Measurements from ENCODE around the gene PLCH2. TPM values are rescaled to one million over a fixed set of nuclear protein-coding genes. Genes with fewer than 3 reads are reported as not detected.

The PLCH2 gene
- total and polyA plus RNA-seq, 2 of the 13 experiments (the other 11 are each of a cell fraction or from before 2014, with no cell fraction given): 0.15 to 0.67 TPM

DNA sequence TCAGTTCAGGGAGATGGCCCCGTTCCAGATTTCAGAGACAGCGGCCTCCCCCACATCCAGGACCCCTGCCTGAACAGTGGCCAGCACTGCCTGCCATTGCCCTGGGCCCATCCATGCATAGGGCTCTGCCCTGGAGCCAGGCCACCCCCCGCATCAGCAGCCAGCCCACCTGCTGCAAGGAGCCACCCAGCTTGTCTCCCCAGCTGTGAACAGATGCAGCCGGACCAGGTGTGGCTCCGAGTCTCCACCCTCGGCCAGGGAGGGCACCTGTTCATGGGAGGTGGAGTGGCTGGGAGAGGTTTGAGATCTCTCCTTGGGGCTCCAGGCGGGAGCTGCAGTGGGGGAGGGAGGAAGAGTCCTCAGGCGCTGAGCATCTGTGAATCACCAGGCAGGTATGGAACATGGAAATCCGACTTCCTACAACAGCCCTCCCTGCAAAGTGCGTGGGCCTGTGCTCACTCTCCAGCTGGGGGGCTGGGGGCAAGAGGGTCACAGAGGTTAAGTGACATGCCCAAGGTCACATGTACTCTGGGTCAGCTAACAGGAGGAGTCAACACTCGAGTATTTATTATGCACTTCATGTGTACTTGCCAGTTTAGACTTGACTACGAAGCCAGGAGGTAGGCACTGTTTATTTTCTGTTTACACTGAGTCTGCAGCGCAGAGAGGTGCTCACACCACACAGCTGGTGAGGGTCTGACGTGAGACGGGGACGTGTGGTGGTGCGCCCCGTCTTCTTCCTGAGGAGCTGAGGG is 58.8 kb downstream of the PLCH2 start:
- FAIRE-seq (no peak), ATAC-seq (no peak; the same call in 2 of the 3 replicates), DNase-seq (ENCODE audit: low spot score) (no peak)
- no peak overlapping the region for H3K27ac ChIP-seq (ENCODE audit: extremely low read length, insufficient read depth, low read length)
- H3K4me1 ChIP-seq (ENCODE audit: insufficient read depth, low read length): peaks cover 7% of the 10 kb centered on the region; the same call in 1 of the 2 replicates
- H3K9ac ChIP-seq (ENCODE audit: insufficient read depth, low read depth, low read length): no peak overlapping the region
- no peaks in the 10 kb centered on the region for H3K36me3 ChIP-seq (replicated peaks in 1 of 2; ENCODE audit: control insufficient read depth in 1 of 2, insufficient read depth in 2 of 2, low read length in 2 of 2)
- ChIA-PET POLR2A (interaction anchor here (1.4 to 2.1 kb wide), 3 partner anchors 9 to 11 kb away, joined by 5 to 7 read pairs (median 5); partner anchors contain the start of gene PANK4), CTCF (ENCODE audit: low intra/inter-chr PET ratio, low total read pairs) (no interaction called here)
- no peaks in the 10 kb centered on the region for H3K79me2 ChIP-seq (ENCODE audit: insufficient read depth, low read length)
- H3K9me3 ChIP-seq (ENCODE audit: low read length): no peaks in the 10 kb centered on the region
- H3K4me3 ChIP-seq (replicated peaks in 1 of 3; ENCODE audit: insufficient read depth in 1 of 3, low read depth in 2 of 3, low read length in 3 of 3): no peak overlapping the region
- intact Hi-C loops (cut with micrococcal nuclease; ENCODE audit: unreplicated experiment) (no loop called here), in situ Hi-C loops (cut with HindIII; ENCODE audit: extremely low pct_ligation_motif_present, low pct_unique_long_range_greater_than_20kb) (no loop called here)
- H3K27me3 ChIP-seq (ENCODE audit: control insufficient read depth in 1 of 2, insufficient read depth in 2 of 2, low read length in 2 of 2): peaks cover 15 to 67% of the 10 kb centered on the region in 2 experiments
- no peaks in the 10 kb centered on the region for H4K20me1 ChIP-seq (ENCODE audit: insufficient read depth, low read length)
- H2AFZ ChIP-seq (ENCODE audit: low read length): no peak overlapping the region
- BruUV-seq (replicated peaks): no TSS peak
- 10% methylated on average over 11 of the region's 18 CpGs for WGBS (ENCODE audit: low lambda C conversion rate)
- no peak overlapping the region for H3K4me2 ChIP-seq (ENCODE audit: low read depth, low read length)
- no peak for TF ChIP-seq ARNT (IDR thresholded peaks at IDR 0.05)
- TF ChIP-seq SIX4 (CRISPR knock-in tag; IDR thresholded peaks at IDR 0.05): no peak
- TF ChIP-seq SMAD1 (CRISPR knock-in tag; IDR thresholded peaks at IDR 0.05; ENCODE audit: borderline replicate concordance, low read depth): no peak
- TF ChIP-seq CEBPB (IDR thresholded peaks at IDR 0.05; ENCODE audit: borderline replicate concordance, low read depth, low read length): no peak
- TF ChIP-seq ZNF781 (CRISPR knock-in tag; IDR thresholded peaks at IDR 0.05; ENCODE audit: borderline replicate concordance, not compliant biosample characterization): no peak
- no peak for TF ChIP-seq ZNF20 (CRISPR knock-in tag; IDR thresholded peaks at IDR 0.05)
- TF ChIP-seq SOX5 (CRISPR knock-in tag; IDR thresholded peaks at IDR 0.05; ENCODE audit: borderline replicate concordance): no peak
- TF ChIP-seq, protein P1, sequence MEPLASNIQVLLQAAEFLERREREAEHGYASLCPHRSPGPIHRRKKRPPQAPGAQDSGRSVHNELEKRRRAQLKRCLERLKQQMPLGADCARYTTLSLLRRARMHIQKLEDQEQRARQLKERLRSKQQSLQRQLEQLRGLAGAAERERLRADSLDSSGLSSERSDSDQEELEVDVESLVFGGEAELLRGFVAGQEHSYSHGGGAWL (CRISPR knock-in tag; IDR thresholded peaks at IDR 0.05): no peak
- TF ChIP-seq DPF2 (CRISPR knock-in tag; IDR thresholded peaks at IDR 0.05; ENCODE audit: borderline replicate concordance, low read depth): no peak
- TF ChIP-seq, protein P2, sequence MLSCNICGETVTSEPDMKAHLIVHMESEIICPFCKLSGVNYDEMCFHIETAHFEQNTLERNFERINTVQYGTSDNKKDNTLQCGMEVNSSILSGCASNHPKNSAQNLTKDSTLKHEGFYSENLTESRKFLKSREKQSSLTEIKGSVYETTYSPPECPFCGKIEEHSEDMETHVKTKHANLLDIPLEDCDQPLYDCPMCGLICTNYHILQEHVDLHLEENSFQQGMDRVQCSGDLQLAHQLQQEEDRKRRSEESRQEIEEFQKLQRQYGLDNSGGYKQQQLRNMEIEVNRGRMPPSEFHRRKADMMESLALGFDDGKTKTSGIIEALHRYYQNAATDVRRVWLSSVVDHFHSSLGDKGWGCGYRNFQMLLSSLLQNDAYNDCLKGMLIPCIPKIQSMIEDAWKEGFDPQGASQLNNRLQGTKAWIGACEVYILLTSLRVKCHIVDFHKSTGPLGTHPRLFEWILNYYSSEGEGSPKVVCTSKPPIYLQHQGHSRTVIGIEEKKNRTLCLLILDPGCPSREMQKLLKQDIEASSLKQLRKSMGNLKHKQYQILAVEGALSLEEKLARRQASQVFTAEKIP (CRISPR knock-in tag; IDR thresholded peaks at IDR 0.05; ENCODE audit: borderline replicate concordance): no peak
- peak; percentile 47 for TF ChIP-seq FOSL2 (CRISPR knock-in tag; IDR thresholded peaks at IDR 0.05)
- TF ChIP-seq TEAD2 (CRISPR knock-in tag; IDR thresholded peaks at IDR 0.05): no peak
- no peak for TF ChIP-seq THRA (CRISPR knock-in tag; IDR thresholded peaks at IDR 0.05; ENCODE audit: borderline replicate concordance)
- TF ChIP-seq, protein P3, sequence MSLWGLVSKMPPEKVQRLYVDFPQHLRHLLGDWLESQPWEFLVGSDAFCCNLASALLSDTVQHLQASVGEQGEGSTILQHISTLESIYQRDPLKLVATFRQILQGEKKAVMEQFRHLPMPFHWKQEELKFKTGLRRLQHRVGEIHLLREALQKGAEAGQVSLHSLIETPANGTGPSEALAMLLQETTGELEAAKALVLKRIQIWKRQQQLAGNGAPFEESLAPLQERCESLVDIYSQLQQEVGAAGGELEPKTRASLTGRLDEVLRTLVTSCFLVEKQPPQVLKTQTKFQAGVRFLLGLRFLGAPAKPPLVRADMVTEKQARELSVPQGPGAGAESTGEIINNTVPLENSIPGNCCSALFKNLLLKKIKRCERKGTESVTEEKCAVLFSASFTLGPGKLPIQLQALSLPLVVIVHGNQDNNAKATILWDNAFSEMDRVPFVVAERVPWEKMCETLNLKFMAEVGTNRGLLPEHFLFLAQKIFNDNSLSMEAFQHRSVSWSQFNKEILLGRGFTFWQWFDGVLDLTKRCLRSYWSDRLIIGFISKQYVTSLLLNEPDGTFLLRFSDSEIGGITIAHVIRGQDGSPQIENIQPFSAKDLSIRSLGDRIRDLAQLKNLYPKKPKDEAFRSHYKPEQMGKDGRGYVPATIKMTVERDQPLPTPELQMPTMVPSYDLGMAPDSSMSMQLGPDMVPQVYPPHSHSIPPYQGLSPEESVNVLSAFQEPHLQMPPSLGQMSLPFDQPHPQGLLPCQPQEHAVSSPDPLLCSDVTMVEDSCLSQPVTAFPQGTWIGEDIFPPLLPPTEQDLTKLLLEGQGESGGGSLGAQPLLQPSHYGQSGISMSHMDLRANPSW (CRISPR knock-in tag; IDR thresholded peaks at IDR 0.05; ENCODE audit: borderline replicate concordance): no peak
- TF ChIP-seq TEAD3 (CRISPR knock-in tag; optimal IDR thresholded peaks at IDR 0.05; ENCODE audit: borderline replicate concordance): no peak
- TF ChIP-seq DR1 (CRISPR knock-in tag; IDR thresholded peaks at IDR 0.05): no peak

All from HepG2 (cell line).